ENCODE data around the gene GBP3.
"Not testable (repeated sequence)": the region's sequence is repeated elsewhere in the genome, so short reads cannot be mapped to it uniquely, and the experiment has no call there.

GBP3 gene, protein sequence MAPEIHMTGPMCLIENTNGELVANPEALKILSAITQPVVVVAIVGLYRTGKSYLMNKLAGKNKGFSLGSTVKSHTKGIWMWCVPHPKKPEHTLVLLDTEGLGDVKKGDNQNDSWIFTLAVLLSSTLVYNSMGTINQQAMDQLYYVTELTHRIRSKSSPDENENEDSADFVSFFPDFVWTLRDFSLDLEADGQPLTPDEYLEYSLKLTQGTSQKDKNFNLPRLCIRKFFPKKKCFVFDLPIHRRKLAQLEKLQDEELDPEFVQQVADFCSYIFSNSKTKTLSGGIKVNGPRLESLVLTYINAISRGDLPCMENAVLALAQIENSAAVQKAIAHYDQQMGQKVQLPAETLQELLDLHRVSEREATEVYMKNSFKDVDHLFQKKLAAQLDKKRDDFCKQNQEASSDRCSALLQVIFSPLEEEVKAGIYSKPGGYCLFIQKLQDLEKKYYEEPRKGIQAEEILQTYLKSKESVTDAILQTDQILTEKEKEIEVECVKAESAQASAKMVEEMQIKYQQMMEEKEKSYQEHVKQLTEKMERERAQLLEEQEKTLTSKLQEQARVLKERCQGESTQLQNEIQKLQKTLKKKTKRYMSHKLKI

DNA sequence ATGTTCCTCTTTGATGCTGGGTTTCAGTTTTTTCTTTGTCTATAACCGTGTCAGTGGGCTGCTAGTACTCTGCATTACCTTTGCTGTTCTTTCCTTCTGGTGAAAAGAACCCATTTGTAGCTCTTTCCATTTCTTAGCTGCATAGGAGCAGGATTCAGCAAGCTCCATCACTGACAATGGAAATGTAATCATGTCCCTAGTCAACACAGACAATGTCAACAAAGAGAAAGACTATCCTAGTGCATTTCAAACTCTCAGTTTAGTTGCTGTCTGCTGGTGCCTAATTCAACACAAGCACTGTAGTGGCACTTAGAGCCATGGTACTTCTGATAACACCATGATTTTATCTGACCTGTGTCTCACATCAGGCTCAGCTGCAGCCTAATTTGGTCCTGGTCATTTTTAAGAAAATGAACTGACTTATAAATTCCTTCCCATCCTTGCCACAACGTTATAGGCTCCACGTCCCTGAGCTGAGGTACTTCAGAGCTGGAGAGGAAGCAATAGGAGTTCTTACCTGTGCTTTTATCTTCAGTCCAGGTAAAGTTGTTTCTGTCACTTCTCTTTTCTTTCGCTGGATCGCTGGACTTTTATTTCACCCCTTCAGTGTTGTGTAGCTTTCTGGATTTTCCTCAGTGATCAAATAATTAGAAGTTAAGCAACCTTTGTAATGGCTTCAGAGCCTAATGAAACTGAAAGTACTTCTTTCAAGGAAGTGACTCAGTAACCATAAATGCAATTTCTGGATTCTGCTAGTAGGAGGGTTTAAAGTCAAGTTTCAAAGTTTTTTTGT, at the start of gene GBP3:
Gene GBP3, minus strand, starts transcription at position 700 of the 793 bp plus-strand sequence. CDS start 2,145 bp downstream, outside the sequence.
- no peak for DNase-seq

DNA sequence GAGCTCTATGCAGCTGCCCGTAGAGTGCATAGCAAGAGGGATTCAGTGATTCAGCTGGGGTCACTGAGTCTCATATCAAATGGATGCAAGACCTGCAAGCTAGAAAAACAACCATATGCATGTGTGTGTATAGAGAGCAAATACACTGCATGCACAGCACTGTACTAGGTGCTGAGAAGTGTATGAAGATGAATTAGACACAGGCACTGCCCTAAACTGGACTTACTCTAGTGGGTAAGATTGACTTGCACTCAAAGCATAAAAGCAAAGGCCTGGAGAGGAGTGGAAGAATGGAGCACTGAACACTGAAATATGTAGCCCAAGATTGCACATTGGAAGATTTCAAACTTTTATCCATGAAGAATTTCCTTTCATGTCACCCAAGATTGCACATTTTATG, 47.8 kb upstream of the GBP3 start:
- DNase-seq, result no peak

DNA sequence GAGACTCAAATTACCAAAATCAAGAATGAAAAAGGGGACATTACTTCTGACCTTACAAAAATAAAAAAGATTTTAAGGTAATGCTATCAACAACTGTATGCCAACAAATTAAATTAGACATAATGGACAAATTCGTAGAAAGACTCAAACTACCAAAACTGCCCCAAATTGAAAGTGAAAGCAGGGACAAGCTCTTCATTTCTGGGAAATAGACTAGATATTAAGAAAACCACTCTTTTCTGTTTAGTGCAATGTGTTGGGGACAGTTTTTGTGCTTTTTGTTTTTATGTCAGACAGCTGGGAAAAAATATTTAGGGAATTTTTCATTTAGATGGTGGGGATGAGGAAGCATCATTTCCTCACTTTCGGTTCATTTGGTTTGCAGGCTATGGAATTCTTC, 47.3 kb upstream of the GBP3 start:
- DNase-seq, result no peak

DNA sequence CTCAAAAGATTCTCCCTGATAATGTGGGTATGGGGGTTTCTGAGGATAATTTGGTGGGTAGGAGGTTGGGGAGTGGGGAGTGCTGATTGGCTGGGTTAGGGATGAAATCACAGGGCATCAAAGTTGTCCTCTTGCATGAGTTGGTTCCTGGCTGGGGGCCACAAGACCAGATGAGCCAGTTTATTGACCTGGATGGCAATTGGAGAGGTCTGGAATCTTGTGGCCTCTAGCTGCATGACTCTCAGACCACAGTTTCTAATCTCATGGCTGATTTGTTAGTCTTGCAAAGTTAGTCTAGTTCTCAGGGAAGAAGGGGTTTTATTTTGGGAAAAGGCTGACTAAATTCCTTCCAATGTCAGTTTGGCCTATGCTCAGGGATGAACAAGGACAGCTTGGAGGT, 45.6 kb upstream of the GBP3 start:
- no peak for DNase-seq

DNA sequence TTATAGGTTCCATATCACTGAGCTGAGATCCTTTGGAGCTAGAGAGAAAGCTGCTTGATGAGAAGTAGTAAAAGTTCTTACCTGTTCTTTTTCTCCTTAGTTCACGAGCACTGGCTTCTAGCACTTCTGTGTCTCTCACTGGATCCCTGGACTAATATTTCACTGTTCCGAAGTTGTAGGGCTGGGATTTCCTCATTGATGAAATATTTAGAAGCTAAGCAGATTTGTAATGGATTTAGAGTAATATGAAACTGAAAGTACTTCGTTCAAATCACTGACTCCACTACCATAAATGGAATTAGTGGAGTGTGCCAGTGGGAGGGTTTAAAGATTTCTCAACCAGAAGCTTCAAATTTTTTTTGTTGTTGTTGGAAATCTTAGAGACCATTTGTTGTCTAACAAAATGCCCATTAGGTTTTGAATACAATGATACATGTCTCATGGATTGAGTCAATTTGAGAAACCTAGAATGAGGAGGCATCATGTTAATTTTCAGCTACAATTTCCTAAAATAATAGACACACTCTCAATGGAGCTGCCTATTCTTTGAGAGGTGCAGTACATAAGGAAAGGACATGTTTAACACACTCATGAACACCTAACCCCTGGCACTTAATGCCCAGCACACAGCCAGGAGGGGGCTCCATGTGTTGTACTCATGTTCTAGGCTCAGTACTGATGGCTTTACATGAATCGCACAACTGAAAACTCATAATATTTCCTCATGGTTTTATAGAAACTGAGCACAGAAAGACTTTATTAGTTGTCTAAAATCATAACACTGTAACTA, 42.6 kb upstream of the GBP3 start, which contains the start of gene GBP1:
Gene GBP1, minus strand, starts transcription at position 130 of the 790 bp plus-strand sequence. CDS start 1,974 bp downstream, outside the sequence.
- no peak for DNase-seq

DNA sequence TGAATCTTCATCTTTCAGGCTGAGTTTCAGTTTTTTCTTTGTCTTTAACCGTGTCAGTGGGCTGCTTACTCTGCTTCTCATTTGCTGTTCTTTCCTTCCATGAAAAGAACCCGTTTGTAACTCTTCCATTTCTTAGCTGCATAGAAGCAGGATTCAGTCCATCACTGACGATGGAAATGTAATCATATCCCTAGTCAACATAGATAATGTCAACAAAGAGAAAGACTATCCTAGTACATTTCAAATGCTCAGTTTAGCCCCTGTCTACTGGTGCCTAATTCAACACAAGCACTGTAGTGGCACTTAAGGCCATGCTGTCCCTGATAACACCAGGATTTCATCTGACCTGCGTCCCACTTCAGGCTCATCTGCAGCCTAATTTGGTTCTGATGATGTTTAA, 42.0 kb upstream of the GBP3 start:
- DNase-seq, result no peak

DNA sequence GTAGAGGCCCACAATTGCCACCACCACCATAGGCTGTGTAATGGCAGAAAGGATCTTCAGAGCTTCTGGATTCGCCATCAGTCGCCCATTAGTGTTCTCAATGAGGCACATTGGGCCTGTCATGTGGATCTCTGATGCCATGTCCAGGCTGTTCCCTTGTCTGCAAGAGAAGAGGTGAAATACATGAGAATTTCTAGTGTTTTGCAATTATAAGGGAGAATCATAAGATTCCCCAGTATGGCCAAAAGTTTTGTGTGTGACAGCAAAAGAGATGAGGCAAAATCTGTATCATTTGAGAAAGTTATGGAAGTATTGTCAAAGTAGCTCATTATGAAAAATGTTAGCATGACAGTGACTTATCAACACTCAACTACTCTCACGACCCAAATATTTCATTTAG, 40.4 kb upstream of the GBP3 start:
- DNase-seq, result no peak

DNA sequence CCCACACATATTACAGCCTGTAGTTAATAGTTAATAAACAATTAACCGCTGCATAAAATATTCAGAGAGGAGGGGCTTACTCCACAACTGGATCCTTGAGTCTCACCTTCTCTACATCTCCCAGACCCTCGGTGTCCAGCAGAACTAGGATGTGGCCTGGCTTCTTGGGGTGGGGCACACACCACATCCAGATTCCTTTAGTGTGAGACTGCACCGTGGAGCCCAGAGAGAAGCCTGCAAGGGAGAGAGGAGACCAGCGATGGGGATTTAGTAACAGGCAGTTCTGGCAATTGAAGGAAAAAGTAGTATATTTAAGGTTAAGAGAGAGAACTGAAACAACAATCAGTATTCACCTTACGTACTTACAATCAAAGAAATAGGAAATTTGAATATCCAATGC, 37.4 kb upstream of the GBP3 start:
- no peak for DNase-seq

DNA sequence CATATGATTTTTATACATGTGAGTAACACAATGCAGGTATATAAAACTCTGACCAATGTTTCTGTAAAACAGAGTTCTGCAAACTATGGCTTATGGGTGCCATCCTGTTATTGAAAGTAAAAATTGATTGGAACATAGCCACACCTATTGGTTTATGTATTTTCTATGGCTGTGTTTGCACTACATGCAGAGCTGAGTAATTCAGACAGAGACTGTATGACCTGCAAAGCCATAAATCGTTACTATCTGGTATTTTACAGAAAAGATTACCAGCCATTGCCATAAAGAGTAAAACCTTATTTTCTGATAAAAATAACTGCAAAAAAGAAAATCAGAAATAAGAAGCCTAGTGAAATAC, 29.3 kb upstream of the GBP3 start:
- DNase-seq, result no peak

DNA sequence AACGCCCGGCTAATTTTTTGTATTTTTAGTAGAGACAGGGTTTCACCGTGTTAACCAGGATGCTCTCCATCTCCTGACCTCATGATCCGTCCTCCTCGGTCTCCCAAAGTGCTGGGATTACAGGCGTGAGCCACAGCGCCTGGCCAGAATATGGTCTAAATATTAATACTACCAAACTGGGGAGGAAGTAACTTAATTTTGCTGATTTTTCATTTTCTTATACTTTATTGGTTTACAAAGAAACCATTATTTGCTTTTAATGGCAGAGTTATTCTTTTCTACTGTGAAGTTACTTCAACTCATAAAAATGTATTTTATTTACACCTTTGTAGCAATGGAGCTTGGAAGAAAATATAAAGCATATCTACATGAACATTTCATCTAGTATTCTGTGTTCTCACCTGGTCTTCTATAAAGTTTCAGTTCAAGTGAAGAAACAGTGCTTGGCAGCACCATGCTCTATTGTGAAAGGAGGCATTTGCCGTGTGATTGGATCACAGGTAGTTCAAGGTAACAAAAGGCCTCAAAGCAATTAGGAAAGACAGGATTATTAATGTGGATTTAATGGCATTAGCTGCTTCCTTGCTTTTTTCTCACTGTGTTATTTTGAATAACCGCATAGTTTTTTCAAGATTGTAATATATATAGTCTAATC, 28.8 kb upstream of the GBP3 start:
- no peak for DNase-seq

DNA sequence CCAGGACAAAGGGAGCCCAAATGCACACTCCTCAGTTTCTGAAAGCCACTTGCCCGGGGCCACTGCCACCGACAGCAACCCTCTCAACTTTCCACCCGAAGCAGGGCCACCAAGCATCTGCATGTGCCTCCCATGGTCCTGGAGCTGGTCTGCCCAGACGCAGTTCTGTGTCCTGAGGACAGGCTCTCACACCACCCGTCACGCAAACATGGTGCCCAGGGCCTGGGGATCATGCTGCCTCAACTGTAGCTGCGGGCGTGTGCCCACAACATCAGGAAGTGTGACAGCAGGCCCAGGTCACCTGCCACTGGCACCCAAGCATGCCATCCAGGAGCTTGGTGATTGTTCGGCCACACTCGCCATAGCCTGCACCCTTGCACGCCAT, 28.0 kb upstream of the GBP3 start:
- DNase-seq, result no peak

DNA sequence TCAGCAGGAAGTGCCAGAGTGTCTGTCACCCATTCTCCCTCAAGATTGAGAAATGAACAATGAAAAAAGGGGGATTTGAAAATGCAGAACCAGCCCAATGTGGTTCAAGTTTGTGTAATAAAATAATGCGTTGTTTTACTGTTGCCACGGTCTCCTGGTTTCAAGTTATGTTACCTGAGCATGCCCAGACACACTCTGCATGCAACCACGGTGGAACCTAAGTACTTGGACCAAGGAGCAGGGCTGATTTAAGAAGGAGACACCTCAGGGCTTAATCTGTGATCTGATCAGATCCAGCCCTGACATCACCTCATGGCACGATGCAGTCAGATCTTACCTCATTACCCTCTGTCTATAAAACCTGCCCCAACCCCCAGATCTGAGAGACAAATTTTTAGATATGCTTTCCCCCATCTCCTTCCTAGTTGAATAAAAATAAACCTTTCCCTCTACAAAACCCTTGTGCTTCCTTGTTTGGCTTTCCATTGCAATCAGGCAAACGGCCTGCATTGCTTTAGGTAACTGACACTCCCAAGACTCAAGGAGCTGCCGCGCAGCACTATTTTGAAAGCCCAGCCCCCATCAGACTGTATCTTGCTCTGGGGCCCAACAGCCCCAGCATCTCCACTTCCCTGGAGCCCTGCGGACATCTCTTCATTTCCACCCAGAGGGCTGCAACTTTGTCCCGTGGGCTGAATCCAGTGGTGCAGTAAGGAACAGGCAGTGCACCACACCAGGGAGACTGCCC, 27.4 kb upstream of the GBP3 start:
- DNase-seq, result not testable (repeated sequence)

DNA sequence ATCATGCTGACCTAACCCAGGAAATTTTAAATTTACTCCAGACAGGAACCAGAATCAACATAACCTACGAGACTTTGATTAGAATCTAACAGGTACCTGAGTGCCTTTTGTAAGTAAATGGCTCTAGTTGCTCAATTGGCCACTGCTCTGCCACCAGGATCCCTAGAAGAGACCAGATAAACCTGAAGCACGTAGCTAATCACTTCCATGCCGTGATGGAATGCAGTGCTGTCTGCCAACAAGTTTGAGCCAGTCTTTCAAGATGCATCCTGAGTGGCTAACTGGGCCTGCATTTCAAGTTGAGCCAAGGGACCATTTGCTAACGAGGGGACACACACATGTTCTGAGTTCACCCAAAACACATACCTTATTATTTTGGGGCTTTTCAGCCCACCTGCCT, 26.5 kb upstream of the GBP3 start:
- DNase-seq, result not testable (repeated sequence)

DNA sequence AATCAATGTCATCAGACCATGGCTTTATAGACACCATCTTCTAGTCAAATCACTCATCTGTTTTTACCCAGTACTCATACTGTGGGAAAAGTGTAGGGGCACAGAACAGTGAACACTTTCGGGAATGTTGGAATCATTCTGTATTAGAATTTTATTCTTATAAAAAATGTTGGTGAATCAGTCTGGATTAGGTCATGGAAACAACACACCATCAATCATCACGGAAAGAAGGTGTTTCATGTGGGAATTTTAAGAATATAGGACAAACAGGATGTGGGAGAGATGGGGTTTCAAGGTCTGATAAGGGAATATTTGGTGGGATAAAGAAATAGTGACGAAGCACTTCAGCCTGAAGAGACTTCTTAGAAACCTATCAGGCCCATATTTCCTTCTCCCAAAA, 25.1 kb upstream of the GBP3 start:
- no peak for DNase-seq

DNA sequence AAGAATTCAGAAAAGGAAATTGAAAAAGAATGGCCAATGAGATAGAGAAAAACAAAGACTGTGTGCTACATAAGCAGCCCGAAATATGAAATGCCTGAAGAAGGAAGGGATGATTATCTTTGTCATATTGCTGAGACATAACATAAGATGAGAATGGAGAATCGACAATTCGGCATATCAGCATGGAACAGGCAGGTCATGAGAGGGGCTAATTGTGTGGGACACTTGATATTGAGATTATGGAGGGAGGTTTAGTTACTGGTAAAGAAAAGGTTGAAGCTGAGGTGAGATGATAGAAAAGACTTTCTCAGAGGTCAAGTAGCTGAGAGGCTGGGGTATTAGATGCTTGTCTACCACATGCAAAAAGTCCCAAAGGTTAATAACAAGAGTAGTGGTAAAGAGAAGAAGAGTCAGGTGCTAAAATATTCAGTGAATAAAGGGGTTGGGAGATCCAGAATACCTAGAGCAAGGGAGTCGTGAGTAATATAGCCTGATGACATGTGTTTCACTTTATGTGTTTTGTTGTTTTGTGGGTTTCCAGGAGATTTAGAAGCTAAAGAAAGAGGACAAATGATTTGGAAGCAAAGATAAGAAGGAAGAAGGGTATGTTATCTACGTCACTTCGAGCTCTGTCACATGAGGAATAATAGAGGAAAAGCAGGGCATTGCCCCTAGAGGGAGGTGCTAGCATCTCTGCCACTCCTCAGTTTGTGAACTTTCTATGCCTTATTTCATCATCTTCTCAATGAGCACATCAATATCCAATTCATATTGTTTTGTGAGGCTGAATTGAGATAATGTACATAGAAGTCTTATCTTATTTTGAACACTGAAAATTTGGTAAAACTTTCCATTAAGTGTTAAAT, 23.9 kb upstream of the GBP3 start:
- not testable (repeated sequence) for DNase-seq

DNA sequence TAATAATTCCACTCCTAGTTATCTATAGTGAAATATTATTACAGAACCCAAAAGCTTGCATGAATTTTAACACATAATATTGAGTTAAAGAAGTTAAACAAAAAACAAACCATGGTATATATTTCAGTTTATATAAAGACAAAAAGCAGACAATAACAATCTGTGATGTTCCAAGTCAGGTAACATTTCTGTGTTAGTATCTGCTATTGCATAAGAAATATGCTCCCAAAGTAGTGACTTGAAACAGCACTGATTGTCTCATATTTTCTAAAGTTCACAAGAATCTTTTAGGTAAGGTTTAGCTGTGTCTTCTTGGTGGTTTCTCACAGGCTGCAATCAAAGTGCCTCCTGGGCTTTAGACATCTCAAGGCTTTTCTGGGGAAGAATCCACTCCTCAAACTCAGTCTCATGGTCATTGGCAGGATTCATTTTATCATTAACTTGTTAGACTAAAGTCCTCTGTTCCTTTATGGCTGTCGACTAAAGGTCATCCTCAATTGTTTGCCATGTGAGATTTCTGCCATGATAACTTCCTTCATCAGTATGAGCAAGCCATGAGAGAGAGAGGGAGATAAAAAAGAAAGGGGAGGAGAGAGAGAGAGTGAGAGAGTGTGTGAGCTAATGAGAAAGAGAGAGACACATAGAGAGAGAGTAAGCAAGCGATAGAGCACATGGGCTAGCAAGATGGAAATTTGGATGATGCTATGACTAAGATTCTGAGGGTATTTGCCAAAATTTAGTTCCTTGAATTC, 22.5 kb upstream of the GBP3 start:
- DNase-seq, result no peak

DNA sequence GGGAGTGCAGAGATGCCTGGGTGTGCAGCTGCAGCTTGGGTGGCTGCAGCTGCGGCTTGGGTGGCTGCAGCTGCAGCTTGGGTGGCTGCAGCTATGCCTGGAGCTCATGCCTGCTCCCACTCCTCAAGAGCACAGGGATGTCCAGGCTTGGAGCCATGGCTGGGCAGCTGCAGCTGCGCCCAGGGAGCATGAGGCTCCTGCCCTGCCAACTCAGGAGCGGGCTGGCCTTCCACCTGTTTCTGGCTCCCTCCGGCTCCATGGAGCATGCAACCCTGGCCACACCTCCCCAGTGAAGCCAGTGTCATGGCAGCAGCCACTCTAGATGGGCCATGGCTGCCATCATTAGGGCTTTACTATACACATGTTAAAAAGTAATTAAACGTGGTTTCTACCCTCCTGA, 21.3 kb upstream of the GBP3 start:
- DNase-seq, result no peak

DNA sequence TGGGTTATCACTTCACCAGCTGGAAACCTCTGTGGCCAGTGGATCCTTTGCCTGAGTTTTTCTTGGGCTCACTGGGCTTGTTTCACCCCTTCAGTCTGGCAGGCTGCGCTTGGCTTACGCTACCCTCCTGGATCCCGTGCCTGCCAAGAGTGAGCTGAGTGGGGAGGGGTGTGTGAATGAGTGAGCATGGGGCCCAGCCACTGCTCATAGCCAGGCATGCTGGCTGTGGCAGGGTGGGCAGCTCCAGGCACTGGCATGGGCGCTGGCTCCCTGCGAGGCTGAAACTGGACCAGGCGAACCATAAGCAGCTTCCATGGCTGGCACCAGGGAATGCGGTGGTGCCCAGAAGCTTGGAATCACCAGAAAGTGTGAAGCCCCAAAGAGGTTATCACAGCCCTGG, 19.8 kb upstream of the GBP3 start:
- no peak for DNase-seq

DNA sequence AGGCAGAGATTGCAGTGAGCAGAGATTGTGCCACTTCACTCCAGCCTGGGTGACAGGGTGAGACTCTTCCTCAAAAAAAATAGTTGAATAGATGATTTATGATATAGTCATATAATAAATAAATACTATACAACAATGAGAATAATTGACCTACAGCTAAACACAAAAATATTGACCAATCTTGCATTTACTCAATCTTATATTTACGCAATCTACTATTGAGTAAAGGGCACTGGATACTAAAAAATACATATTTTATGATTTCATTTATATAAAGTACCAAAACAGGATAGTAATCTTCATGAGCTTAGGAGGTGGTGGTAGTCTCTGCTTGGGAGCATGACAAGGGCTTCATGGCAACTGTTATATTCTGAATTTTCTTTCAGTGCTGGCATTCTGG, 19.1 kb upstream of the GBP3 start:
- no peak for DNase-seq

DNA sequence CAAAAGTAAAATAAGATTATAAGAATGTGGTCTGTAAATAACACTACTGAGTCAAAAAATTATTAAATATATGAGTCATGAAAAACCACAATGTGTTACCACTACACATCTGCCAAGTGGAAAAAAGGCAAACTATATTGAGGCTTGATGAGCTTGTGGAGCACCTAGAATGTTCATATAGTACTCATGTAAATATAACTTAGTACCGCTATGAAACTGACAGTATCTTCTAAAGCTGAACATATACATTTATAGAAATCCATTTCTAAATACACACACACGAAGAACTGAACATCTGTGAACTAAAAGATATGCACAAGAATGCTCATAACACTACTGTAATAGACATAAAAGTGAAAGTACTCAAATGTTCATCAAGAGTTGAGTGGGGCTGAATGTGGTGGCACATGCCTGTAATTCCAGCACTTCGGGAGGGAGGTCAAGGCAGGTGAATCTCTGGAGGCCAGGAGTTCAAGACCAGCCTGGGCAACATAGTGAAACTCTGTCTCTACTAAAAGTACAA, 18.5 kb upstream of the GBP3 start:
- DNase-seq, result no peak

Measured in activated T-cell treated with anti-CD3 and anti-CD28 coated beads, Interleukin-2, amount 50 U/mL, for 1 hour (primary cell).